RKO (cell line): Measurements from ENCODE around the gene TMEM272.

Experiments
- DNase-seq: peaks from one replicate; pipeline ENCODE4 v3.0.0-alpha.2; 2016; ENCODE audit warnings: low spot score

The TMEM272 gene, protein sequence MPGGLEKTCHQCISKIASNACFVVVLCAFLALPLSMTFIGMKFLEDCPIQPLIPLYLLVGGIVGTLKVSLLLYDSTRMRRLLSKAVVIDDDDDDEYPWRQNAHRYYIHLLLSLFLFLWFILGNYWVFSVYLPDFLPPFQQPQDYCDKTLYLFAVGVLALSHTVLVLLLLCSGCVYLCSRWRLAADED

DNA sequence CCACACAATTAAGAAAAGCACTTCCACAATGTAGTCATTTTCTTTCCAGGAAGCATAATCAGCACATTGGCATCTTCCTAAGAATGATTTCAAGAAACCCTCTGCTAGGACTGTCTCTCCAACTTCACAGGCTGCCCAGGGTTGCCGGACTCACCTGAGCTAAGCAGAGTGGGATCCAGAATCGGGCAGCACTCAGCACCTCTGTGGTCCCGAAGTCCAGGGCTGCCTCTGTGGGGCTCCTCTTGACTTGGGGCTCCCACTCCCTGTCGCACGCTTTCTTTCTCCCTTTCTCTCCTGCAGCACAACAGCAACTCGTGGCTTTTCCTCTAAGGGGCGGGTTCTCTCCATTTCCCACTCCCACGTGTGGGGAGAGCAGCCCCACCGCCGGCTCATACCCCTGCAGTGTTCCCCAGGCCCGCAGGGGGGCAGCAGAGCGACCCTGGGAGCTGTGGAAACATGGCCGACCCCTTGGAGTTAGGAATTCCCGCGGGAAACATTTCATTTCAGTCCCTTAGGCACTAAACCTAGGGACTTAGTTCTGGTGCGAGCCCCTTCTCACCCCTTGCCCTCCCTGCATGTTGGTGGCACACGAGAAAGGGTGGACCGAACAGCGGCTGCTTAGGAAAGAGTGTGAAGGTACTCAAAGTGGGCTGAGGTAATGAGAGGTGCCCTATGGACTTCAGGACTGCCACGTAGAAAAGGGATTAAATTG, at the start of gene TMEM272:
TMEM272 (minus strand) TSS at position 316 of the 712 bp plus-strand sequence. CDS start 6,647 bp downstream, outside the sequence.
- peak; percentile 32 for DNase-seq

DNA sequence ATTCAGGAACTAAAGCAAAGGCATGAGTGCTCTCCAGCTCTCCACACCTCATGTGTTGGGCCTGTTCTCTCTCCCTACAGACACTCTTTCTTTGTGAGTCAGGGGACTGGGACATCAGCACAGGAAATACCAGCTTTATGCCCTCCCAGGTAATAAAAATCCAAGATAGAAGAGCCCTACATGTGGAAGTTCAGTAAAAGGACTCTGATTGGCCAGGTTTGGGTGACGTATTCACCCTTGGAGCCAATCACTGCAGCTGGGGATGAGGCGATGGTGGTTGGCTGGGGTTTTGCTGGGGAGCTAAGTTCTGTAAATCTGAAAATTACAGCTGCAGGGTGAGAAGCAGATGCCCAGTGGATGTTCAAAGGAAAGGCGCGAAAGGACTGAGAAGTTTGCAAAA, 49.3 kb upstream of the TMEM272 start:
- DNase-seq = no peak

DNA sequence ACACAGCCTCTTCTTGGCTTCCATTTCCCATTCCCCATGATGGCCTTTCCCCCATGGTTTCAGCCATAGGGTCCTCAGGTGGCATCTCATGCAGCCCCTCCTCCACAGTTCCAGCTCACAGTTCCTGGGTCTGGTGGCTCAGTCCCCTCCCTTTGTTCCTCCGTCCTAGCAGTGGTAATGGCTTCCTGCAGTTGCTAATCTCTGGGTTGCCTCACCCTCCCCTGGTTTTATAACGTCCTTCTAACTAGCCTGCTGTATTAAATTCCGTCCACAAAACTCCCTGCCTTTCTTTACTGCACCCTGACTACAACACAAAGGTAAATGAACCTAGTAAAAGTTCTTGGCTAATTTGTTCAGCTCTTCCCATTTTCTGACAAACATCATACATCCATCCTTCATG, 47.7 kb upstream of the TMEM272 start:
- DNase-seq = no peak

GRCh38 chr13:51887468-51887867, 42.5 kb upstream of the TMEM272 start:
- DNase-seq = no peak

- no peak for DNase-seq
Observed at GRCh38 chr13:51885651-51886050, 40.7 kb upstream of the TMEM272 start.

- no peak for DNase-seq
Observed at GRCh38 chr13:51883226-51883600, 38.2 kb upstream of the TMEM272 start.

GRCh38 chr13:51882570-51883225, 37.7 kb upstream of the TMEM272 start:
- DNase-seq = no peak

DNA sequence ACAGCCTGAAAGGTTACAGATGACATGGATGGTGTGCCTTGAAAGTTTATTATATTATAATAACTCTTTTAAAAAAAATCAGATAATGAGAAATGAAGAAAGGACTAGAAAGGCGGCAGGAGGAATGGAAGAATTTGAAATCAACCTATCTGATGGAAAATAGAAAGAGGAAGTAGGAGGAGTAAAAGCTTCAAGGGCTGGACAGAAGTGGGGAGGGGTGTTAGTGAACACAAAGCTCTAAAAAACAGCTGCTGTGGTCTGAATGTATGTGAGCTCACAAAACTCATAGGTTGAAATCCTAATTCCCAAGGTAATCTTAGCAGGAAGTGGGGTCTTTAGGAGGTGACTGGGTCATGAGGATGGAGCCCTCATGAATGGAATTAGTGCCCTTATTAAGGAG, 36.3 kb upstream of the TMEM272 start:
- no peak for DNase-seq

- peak; percentile 10 for DNase-seq
Observed at GRCh38 chr13:51879133-51879532, 34.2 kb upstream of the TMEM272 start.

DNA sequence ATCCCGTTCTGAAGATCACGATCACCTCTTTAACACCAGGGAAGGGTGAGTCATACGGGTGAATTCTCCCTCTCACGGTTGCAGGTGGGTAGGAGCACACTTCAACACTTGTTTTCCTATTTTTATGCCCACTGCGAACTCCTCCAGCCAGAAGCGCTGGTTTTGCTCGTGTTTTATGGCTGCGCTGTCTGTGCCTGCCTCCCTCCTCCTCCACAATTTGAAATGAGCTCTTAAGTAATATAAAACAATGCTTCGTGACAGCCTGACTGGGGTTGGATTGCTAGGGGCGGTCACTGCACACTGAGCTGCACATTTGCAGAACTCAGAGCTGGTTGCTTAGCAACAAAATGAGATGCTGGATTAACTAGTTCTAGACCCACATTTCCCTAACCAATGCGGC, 29.7 kb upstream of the TMEM272 start:
- DNase-seq = no peak

DNA sequence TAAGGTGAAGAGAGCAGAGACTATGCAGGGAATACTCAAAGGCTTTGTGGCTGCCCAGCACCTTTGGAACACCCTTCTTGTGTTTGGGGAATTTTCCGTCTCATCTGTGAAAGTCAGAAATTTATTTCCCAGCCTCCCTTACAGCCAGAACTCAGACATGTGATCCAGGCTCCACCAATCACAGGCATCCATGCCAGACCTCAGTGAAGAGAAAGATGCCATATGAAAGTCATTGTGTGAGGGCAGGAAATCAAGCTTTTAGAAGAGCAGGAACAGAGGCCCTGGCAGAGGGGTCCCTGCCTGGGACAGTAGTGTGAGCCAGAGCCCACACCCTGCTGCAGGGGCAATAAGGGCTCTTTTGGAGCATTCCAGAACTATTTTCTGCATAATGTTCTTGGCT, 28.9 kb upstream of the TMEM272 start:
- no peak for DNase-seq

DNA sequence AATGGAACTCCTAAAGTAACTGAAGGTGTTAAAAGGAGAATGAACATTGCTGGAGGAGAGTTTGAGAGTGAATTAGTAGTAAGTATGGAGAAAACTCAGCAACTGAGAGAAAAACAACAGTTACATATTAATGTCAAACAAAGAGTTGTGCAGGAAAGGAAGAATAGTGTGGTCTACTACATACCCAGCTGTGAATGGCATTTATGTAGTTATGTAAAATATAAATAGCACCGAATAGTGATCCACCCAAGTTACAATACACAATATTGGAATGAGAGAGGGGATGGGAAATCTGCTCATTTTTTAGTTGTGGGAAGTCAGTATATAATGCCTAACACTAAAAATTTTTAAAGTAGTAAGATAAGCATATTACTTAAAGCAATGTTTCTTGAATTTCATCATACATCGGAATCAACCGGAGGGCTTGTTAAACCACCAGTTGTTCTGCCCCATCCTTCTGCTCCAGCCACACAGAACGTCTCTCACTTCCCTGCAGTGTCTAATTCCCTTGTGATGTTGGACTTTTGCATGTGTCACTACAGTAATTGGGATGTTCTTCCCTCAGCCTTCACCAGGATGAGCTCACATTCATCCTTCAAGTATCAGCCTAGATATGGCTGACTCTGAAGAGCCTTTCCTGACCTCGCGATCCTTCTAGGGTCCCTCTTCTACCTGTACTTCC, 28.3 kb upstream of the TMEM272 start:
- DNase-seq = no peak

DNA sequence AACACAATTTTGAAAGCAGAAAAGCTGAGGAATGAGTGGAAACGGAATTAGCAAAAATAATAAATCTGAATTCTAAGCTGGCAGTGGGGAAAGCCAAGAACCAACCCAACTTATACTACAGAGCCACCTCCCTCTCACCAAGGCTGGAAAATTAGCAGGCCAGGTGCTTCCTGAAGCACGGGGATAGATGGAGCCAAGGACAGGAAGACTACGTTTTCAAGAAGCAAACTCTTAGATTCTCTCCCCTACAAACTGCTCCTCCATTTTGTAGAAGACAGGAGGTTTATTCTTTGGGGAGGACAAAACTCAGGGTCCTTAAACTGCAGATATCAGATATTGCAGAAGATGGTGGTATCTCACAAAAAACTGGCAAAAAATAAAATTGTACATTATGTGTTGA, 25.6 kb upstream of the TMEM272 start:
- no peak for DNase-seq

- DNase-seq = no peak
Observed at GRCh38 chr13:51869916-51870315, 24.9 kb upstream of the TMEM272 start.

DNA sequence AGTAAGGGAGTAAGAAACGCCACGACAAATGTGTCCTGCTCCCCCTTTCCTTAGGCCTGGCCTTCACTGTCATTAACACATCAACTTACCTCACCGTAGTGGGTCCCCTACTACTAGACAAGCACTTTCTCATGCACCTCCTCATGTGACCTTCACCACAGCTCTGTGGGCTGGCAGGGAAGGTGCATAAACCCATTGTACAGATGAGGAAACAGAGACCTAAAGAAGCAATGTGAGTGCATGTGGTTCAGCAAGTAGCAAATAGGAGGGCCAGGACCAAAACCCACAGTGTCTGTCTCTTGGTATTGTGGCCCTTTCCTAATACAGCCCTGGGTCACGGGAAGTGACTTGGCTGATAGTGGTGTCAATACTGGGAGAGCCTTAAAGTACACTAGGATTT, 22.1 kb upstream of the TMEM272 start:
- DNase-seq = no peak

GRCh38 chr13:51865838-51866237, 20.9 kb upstream of the TMEM272 start:
- DNase-seq = no peak

DNA sequence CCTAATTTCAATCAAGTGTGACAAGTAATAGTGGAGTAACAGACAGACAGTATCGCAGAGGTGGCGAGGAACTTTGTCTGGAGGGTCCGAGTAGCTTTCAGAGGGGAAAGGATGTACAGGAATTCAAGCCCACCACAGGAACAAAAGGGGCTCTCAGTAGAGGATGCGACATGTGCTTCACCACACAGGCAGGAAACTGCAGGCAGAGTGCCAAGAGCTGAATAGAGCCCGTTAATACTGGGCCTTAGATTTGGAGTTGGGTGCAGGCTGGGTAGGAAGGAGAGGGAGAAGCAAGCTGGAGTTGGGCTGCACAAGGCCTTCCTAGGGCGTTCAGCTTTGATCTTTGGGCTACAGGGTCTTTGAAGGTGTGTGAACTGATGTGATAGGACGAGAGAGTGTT, 18.0 kb upstream of the TMEM272 start:
- DNase-seq = no peak

- peak; percentile 58 for DNase-seq
Observed at GRCh38 chr13:51861723-51862300, 16.8 kb upstream of the TMEM272 start, which contains the start of gene CCDC70. CCDC70 (plus strand) TSS chr13:51861969; CDS start chr13:51865412, 3,443 bp downstream.

DNA sequence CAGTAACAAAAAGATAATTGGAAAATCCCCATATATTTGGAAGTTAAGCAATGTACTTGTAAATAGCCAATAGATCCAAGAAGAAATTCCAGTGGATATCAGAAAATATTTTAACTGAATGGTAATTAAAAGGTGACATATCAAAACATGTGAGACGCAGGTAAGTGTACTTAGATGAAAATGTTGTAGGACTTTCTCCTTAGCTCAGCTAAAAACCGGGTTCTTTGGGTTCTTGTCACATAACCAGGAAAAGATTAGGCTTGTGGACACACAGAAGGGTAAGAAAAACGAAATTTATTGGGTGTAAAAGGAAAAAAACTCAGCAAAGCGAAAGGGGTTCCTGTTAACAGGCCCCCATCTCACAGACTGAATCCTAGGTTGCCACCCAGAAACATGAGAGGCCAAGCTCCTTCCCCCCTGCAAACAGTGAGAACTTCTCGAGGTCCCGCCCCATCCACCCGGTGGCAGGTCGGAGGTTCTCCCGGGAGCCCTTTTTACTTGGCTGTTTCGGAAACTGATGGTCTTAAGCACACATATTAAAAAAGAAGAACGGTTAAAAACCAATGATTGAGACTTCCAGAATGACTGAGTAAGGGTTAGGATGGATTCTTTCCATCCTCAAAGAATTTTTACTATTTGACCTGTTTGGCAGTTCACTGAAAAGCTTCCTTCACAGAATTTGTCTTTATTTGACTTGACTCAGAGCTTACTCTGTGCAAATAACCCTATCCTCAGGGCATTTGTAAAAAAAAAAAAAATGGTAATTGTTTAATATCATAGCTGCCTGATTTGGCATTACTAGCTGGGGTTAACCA, 13.7 kb upstream of the TMEM272 start:
- DNase-seq = no peak

- DNase-seq = no peak
Observed at GRCh38 chr13:51856998-51857397, 12.0 kb upstream of the TMEM272 start.

DNA sequence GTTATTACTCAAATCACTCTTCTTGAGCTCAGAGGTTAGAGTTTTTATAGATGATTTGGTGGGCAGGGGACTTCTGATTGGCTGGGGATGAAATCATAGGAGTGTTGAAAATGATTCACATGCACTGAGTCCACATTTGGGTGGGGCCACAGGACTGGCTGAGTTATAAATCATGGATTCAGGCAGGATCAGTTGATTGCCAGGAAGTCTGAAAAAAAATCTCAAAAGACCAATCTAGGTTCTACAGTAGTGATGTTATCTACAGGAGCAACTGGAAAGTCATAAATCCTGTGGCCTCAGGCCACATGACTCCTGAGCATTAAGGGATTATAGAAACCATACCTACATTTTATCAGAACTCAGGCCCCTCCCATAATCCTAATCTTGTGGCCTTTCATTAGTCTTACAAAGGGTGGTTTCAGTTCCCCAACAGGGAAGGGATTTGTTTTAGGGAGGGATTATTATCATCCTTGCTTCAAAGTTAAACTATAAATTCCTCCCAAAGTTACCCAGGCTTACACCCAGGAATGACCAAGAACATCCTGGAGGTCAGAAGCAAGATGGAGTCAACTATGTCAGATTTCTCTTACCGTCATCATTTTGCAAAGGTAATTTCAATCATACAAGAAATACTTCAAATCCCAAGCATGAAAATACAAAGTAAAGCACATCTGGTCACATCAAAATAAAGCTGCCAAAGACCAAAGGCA, 11.2 kb upstream of the TMEM272 start:
- DNase-seq = peak; percentile 56
